ENCODE data around the gene LCP2. TPM values are rescaled to one million over a fixed set of nuclear protein-coding genes. Genes with fewer than 3 reads are reported as not detected.

LCP2 gene
- total RNA-seq, 1 donor from 2014 or later, result 82.9 TPM

GRCh38 chr5:170266570-170267381 is 30.8 kb downstream of the LCP2 start:
- Histone ChIP-seq H3K4me3 (no peak overlapping the region), H3K36me3 (peaks cover 66% of the 10 kb centered on the region), H3K4me1 (peaks cover 38% of the 10 kb centered on the region), H3K9me3 (no peaks in the 10 kb centered on the region), H3K27ac (peak overlapping the region; percentile 34), H3K27me3 (ENCODE audit: low read depth) (no peaks in the 10 kb centered on the region)
- ATAC-seq (no peak), DNase-seq (no peak)
- intact Hi-C loops (cut with DNase I), result no loop called here
- TF ChIP-seq CTCF (IDR thresholded peaks at IDR 0.05), result no peak

GRCh38 chr5:170265522-170265921 is 32.1 kb downstream of the LCP2 start:
- peaks cover 75% of the 10 kb centered on the region for H3K36me3 ChIP-seq
- no peak overlapping the region for H3K4me3 ChIP-seq
- DNase-seq (no peak), ATAC-seq (peak in 1 of 2 donors; percentile 35)
- no peak overlapping the region for H3K27ac ChIP-seq
- intact Hi-C loops (cut with DNase I), result no loop called here
- no peak for TF ChIP-seq CTCF (IDR thresholded peaks at IDR 0.05)
- no peaks in the 10 kb centered on the region for H3K27me3 ChIP-seq (ENCODE audit: low read depth)
- H3K4me1 ChIP-seq, result peaks cover 38% of the 10 kb centered on the region
- H3K9me3 ChIP-seq, result no peaks in the 10 kb centered on the region

- Histone ChIP-seq H3K4me3 (no peak overlapping the region), H3K4me1 (peaks cover 21% of the 10 kb centered on the region), H3K36me3 (peaks cover 84% of the 10 kb centered on the region), H3K27me3 (ENCODE audit: low read depth) (no peaks in the 10 kb centered on the region), H3K27ac (no peak overlapping the region), H3K9me3 (no peaks in the 10 kb centered on the region)
- no peak for DNase-seq
- no peak for TF ChIP-seq CTCF (IDR thresholded peaks at IDR 0.05)
- no peak for ATAC-seq
- intact Hi-C loops (cut with DNase I), result no loop called here
Observed at GRCh38 chr5:170263906-170264305, 33.7 kb downstream of the LCP2 start.

- Histone ChIP-seq H3K36me3 (peaks cover 99% of the 10 kb centered on the region), H3K27ac (no peak overlapping the region), H3K4me3 (no peak overlapping the region), H3K27me3 (ENCODE audit: low read depth) (no peaks in the 10 kb centered on the region), H3K9me3 (no peaks in the 10 kb centered on the region), H3K4me1 (peaks cover 6% of the 10 kb centered on the region)
- intact Hi-C loops (cut with DNase I), result no loop called here
- TF ChIP-seq CTCF (IDR thresholded peaks at IDR 0.05), result no peak
- no peak for ATAC-seq
- no peak for DNase-seq
Observed at GRCh38 chr5:170262061-170263045, 35.2 kb downstream of the LCP2 start.

- no peaks in the 10 kb centered on the region for H3K27me3 ChIP-seq (ENCODE audit: low read depth)
- H3K4me3 ChIP-seq, result no peak overlapping the region
- H3K4me1 ChIP-seq, result no peaks in the 10 kb centered on the region
- DNase-seq (no peak), ATAC-seq (no peak)
- no peak for TF ChIP-seq CTCF (IDR thresholded peaks at IDR 0.05)
- intact Hi-C loops (cut with DNase I), result no loop called here
- H3K36me3 ChIP-seq, result peaks cover 100% of the 10 kb centered on the region
- no peak overlapping the region for H3K27ac ChIP-seq
- H3K9me3 ChIP-seq, result no peaks in the 10 kb centered on the region
Observed at GRCh38 chr5:170261528-170262043, 36.0 kb downstream of the LCP2 start.
